GM18858 (cell line): Measurements from ENCODE around the gene PRTN3.
"Not testable (repeated sequence)": the region's sequence is repeated elsewhere in the genome, so short reads cannot be mapped to it uniquely, and the experiment has no call there.

Source experiments
- ATAC-seq: cut with Tn5 transposase; IDR thresholded peaks from one replicate; pipeline ENCODE4 v1.9.1; 2021; ENCODE audit not compliant: unreplicated experiment

The PRTN3 gene

DNA sequence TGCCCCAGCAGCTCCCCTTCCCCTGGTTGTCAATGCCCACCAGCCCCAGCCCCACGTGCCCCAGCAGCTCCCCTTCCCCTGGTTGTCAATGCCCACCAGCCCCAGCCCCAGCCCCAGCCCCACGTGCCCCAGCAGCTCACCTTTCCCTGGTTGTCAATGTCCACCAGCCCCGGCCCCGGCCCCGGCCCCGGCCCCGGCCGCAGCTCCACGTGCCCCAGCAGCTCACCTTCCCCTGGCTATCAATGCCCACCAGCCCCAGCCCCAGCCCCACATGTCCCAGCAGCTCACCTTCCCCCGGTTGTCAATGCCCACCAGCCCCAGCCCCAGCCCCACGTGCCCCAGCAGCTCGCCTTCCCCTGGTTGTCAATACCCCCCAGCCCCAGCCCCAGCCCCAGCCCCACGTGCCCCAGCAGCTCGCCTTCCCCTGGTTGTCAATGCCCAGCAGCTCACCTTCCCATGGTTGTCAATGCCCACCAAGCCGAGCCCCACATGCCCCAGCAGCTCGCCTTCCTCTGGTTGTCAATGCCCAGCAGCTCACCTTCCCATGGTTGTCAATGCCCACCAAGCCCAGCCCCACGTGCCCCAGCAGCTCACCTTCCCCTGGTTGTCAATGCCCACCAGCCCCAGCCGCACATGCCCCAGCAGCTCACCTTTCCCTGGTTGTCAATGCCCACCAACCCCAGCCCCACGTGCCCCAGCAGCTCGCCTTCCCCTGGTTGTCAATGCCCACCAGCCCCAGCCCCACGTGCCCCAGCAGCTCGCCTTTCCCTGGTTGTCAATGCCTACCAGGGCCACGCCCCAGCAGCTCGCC is 38.2 kb downstream of the PRTN3 start:
- ATAC-seq = not testable (repeated sequence)

DNA sequence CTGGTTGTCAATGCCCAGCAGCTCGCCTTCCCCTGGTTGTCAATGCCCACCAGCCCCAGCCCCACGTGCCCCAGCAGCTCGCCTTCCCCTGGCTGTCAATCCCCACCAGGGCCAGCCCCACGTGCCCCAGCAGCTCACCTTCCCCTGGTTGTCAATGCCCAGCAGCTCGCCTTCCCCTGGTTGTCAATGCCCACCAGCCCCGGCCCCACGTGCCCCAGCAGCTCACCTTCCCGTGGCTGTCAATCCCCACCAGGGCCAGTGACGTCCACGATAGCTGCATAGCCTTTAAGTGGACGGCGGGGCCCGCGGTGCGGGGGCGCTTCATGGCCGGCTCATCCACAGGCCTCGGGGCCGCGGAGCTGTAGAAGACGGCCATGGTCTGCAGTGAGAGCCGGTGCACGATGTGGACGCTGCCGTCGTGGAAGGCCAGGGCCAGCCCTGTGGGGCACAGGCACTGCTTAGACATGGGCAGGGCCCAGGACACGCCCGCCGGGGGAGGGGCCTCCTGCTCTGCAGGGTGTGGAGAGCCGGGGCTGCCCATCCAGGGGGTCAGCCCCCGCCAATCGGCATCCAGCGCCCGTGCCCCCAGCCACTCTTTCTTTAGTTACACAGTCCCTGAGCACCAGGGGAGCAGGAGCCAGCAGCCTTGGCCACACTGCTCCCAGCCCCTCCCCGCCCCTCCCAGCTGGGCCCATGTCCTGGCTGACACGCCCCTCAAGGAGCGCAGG is 39.1 kb downstream of the PRTN3 start:
- no peak for ATAC-seq

GRCh38 chr19:881385-882071 is 40.7 kb downstream of the PRTN3 start:
- ATAC-seq = no peak

DNA sequence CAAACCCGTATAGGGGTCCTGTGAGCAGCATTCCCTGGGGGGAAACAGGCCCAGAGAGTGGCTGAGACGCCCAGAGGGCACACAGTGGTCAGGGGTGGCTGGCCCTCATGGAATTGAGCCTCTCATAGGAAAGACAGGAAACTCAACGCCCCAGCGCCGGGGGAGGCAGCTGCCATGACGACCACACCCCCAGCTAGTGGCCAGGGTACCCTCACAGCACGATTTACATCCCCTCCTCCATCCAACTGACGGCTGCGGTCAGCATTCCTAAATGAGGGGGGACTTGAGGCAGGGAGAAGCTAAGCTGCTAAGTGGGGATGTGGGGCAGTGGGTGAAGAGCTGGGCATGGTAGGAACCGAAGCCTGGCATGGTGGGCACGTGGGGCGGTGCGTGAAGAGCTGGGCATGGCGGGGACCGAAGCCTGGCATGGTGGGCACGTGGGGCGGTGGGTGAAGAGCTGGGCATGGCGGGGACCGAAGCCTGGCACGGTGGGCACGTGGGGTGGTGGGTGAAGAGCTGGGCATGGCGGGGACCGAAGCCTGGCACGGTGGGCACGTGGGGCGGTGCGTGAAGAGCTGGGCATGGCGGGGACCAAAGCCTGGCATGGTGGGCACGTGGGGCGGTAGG is 42.2 kb downstream of the PRTN3 start:
- no peak for ATAC-seq

DNA sequence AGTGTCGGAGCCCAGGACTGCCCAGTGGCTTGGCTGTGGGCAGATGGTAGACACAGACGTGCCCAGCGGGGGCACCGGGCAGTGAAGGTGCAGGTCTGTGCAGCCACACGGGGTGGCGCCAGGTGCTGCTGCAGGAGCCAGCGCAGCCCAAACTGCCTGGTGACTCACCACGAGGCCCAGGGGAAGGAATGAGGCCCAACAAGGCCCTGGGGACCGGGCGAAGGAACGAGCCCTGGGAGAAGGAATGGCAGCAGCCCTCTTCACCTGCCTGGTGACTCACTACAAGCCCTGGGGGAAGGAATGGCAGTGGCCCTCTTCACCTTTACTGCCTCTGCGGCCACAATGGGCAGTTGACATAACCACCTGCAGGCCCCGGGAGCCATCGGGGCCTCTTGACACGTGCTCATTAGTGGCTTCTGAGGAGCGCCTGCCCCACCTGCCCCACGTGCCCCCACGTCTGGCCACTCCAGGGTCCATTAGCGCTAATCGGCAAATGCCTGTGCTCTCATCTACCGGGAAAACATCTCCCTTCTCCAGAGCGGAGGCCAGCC is 42.9 kb downstream of the PRTN3 start:
- ATAC-seq = no peak

DNA sequence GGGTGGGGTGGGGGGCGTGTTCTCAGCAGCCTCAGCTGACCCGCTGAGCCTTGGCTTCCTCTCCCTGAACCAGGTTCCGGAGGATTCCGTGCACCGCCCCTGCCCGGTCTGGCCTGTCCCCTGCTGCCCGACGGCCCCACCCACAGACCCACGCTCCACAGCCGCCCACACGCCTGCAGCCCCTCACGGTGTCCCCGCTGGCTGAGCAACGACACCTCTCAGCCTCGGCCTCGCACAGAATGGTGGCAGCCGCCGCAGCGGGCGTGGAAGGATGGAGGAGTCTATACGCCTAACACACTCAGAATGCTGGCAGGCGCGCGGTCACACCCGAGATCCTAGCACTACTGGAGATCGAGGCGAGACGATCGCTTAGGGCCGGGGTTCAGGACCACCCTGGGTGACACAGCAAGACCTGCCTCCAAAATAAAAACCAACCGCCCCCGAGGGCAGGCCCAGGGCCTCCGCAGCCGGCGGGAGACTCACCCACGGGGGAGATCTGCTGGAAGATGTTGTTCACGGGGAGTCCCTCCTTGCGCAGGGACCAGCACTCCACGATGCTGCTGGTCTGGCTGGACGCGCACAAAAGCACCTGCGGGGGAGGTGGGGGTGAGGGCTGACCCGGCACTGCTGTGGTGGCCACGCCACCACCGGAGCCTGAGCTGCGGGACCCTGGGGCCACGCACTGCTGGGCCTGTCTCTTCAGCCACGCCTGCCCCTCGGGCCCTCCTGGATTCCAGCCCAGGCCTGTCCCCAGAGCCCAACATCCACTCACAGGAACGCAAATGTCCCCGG is 43.8 kb downstream of the PRTN3 start:
- ATAC-seq = no peak

DNA sequence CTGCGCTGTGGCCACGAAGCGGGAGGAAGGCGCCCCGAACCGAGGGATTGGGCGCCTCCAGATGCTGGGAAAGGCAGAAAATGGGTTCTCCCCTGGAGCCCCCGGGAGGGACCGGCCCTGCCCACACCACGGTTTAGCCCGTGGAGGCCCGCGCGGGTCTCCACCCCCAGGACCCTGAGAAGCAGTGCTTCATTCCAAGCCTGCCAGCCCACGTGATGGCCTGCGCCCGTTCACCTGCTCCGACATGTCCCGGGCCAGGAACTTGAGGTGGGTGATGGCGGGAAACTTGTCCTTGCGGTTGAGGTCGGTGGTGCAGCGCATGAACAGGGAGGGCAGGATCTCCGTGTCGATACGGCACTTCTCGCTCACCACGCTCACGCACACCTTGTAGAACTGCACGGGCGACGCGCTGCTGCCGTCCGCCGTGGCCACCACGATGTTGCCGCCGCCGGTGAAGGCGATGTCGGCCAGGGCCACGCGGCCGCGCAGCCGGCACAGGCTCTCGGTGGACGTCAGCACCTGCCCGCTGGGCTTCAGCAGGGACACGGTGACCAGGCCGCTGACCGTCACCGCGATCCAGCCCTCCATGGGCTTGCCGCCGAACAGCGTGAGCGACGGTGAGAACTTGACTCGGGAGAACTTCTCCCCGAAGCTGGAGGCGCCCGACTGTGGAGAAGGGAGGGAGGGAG is 44.9 kb downstream of the PRTN3 start:
- ATAC-seq = no peak

GRCh38 chr19:887072-887471 is 46.3 kb downstream of the PRTN3 start:
- no peak for ATAC-seq

DNA sequence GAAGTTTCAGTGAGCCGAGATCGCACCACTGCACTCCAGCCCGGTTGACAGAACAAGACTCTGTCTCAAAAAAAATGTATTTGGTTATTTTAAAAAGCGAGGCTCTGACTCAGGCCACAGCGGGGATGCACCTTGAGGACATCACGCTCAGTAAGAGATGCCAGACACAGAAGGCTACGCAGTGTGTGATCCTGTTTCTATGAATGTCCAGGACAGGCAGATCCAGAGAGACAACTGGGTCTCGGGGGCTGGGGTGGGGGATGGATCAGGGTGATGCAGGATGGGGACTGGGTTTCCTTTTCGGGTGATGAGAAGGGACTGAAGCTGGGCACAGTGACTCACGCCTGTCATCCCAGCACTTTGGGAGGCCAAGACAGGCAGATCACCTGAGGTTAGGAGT is 46.8 kb downstream of the PRTN3 start:
- no peak for ATAC-seq

GRCh38 chr19:888581-889385 is 48.0 kb downstream of the PRTN3 start:
- ATAC-seq = no peak

GRCh38 chr19:889662-890295 is 49.0 kb downstream of the PRTN3 start:
- no peak for ATAC-seq

DNA sequence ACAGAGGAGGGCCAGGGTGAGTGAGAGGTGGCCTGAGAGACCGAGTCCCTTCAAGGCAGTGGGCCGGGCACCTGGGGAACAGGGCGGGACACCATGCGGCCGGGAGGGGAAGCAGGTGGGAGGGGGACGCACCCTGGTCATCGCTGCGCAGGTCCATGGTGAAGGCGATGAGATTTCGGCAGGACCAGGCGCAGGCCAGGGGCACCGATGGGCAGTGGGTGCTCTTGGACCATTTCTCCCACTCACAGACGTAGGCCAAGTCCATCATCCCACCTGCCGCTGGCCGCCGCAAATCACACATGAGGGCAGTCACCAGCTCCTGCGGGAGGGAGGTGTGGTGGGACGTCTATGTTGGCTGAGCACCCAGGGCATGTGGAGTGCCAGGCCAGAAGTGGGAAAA is 50.0 kb downstream of the PRTN3 start:
- no peak for ATAC-seq

GRCh38 chr19:891421-892200 is 50.8 kb downstream of the PRTN3 start:
- not testable (repeated sequence) for ATAC-seq

GRCh38 chr19:892243-892893 is 51.6 kb downstream of the PRTN3 start:
- no peak for ATAC-seq

DNA sequence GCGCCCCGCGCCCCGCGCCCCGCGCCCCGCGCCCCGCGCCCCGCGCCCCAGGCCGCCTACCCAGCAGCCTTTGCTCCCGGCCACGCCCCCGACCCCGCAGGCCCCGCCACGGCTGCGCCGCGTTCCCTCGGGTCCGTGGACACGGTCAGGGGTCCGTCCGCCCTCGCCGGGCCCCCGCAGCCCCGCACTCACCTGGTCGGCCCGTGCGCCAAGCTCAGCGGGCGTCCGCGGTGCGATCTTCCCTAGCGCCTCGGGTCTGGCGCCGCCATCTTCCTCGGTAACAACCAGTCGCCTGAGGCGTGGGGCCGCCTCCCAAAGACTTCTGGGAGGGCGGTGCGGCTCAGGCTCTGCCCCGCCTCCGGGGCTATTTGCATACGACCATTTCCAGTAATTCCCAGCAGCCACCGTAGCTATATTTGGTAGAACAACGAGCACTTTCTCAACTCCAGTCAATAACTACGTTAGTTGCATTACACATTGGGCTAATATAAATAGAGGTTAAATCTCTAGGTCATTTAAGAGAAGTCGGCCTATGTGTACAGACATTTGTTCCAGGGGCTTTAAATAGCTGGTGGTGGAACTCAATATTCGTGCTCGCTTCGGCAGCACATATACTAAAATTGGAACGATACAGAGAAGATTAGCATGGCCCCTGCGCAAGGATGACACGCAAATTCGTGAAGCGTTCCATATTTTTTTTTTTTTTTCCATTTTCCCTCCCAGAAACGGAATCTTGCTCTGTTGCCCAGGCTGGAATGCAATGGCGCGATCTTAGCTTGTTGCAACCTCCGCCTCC is 52.3 kb downstream of the PRTN3 start, which contains the start of the genes MED16 and RNU6-9:
MED16 (minus strand) TSS at position 294 of the 796 bp plus-strand sequence. CDS start 2,056 bp downstream, outside the sequence.
RNU6-9 (plus strand) TSS at position 591 of the 796 bp plus-strand sequence.
- peak; percentile 69 for ATAC-seq

- no peak for ATAC-seq
These were observed 55.6 kb downstream of the PRTN3 start for GRCh38 chr19:896434-896833.
